Measurements from ENCODE around the gene KRT80. TPM values are rescaled to one million over a fixed set of nuclear protein-coding genes. Genes with fewer than 3 reads are reported as not detected.

Gene KRT80
- total RNA-seq, 1 donor from 2014 or later, result 7.9 TPM

- Histone ChIP-seq H3K4me3 (no peak overlapping the region), H3K27ac (no peak overlapping the region), H3K27me3 (no peaks in the 10 kb centered on the region), H3K4me1 (peaks cover 15% of the 10 kb centered on the region), H3K36me3 (no peaks in the 10 kb centered on the region), H3K9me3 (no peaks in the 10 kb centered on the region)
- TF ChIP-seq POLR2AphosphoS5 (IDR thresholded peaks at IDR 0.05; ENCODE audit: insufficient read depth in 1 of 2, low read depth in 1 of 2) (no peak), POLR2A (IDR thresholded peaks at IDR 0.05) (no peak), CTCF (IDR thresholded peaks at IDR 0.05) (no peak)
- no peak for DNase-seq (ENCODE audit: extremely low spot score in 2 of 2)
- intact Hi-C loops (cut with DNase I), result no loop called here
Measured at GRCh38 chr12:52207106-52207505, 15.3 kb upstream of the KRT80 start.

- no peak for TF ChIP-seq POLR2A (IDR thresholded peaks at IDR 0.05)
- TF ChIP-seq POLR2AphosphoS5 (IDR thresholded peaks at IDR 0.05; ENCODE audit: insufficient read depth in 1 of 2, low read depth in 1 of 2), result no peak
- no peak for TF ChIP-seq CTCF (IDR thresholded peaks at IDR 0.05)
- Histone ChIP-seq H3K27me3 (no peaks in the 10 kb centered on the region), H3K36me3 (no peaks in the 10 kb centered on the region), H3K9me3 (no peaks in the 10 kb centered on the region), H3K27ac (no peak overlapping the region), H3K4me3 (no peak overlapping the region), H3K4me1 (peaks cover 18% of the 10 kb centered on the region)
- intact Hi-C loops (cut with DNase I), result no loop called here
- DNase-seq (ENCODE audit: extremely low spot score in 2 of 2), result no peak
Measured at GRCh38 chr12:52206304-52207040, 14.7 kb upstream of the KRT80 start.

GRCh38 chr12:52205612-52206303, 13.9 kb upstream of the KRT80 start:
- TF ChIP-seq CTCF (IDR thresholded peaks at IDR 0.05) (no peak), POLR2AphosphoS5 (IDR thresholded peaks at IDR 0.05; ENCODE audit: insufficient read depth in 1 of 2, low read depth in 1 of 2) (no peak), POLR2A (IDR thresholded peaks at IDR 0.05) (no peak)
- peaks cover 18% of the 10 kb centered on the region for H3K4me1 ChIP-seq
- intact Hi-C loops (cut with DNase I), result no loop called here
- H3K36me3 ChIP-seq, result no peaks in the 10 kb centered on the region
- no peak overlapping the region for H3K4me3 ChIP-seq
- no peaks in the 10 kb centered on the region for H3K27me3 ChIP-seq
- H3K27ac ChIP-seq, result no peak overlapping the region
- no peak for DNase-seq (ENCODE audit: extremely low spot score in 2 of 2)
- H3K9me3 ChIP-seq, result no peaks in the 10 kb centered on the region

GRCh38 chr12:52204931-52205505, 13.2 kb upstream of the KRT80 start:
- Histone ChIP-seq H3K4me3 (no peak overlapping the region), H3K36me3 (no peaks in the 10 kb centered on the region), H3K9me3 (no peaks in the 10 kb centered on the region), H3K27ac (no peak overlapping the region), H3K27me3 (no peaks in the 10 kb centered on the region), H3K4me1 (peaks cover 18% of the 10 kb centered on the region)
- no peak for TF ChIP-seq CTCF (IDR thresholded peaks at IDR 0.05)
- no peak for TF ChIP-seq POLR2AphosphoS5 (IDR thresholded peaks at IDR 0.05; ENCODE audit: insufficient read depth in 1 of 2, low read depth in 1 of 2)
- no peak for TF ChIP-seq POLR2A (IDR thresholded peaks at IDR 0.05)
- no peak for DNase-seq (ENCODE audit: extremely low spot score in 2 of 2)
- intact Hi-C loops (cut with DNase I), result no loop called here

Data from vagina (tissue), 2 donors.